Caco-2 (cell line): ENCODE measurements around the gene MCTP1. TPM values are rescaled to one million over a fixed set of nuclear protein-coding genes. Genes with fewer than 3 reads are reported as not detected.

ENCODE experiments used
- BruUV-seq: library from RNA; stranded (reverse); fragments of 400-500 nt; replicated peaks from 2 replicates; lab custom pipeline; 2021; lab: Mats Ljungman, UMichigan
- CTCF ChIA-PET: fragments of 300-600 bp; sonication (Branson Sonifier 250); formaldehyde crosslinking; loops from one replicate; lab custom pipeline; 2022; ENCODE audit warnings: antibody characterized with exemption; lab: Charles Lee
- POLR2A ChIA-PET: fragments of 300-600 bp; sonication (Branson Sonifier 250); formaldehyde crosslinking; loops from one replicate; lab custom pipeline; 2022; ENCODE audit warnings: antibody characterized with exemption; lab: Charles Lee
- DNase-seq, 2 experiments: peaks; one replicate each; pipeline versions ENCODE4 v3.0.0 to v3.0.0-alpha.2; 2020 to 2022
- H3K27me3 ChIP-seq: replicated peaks from 2 replicates; pipeline ENCODE4 v1.6.0; 2011; ENCODE audit warnings: low read length; ENCODE audit not compliant: control insufficient read depth, insufficient read depth
- H3K36me3 ChIP-seq: 2 replicates; pipeline ENCODE4 v1.5.1; 2011; ENCODE audit warnings: low read length; ENCODE audit not compliant: control insufficient read depth, insufficient read depth
- H3K4me1 ChIP-seq: fragments of 250-450 bp; sonication (Bioruptor Pico); 2 replicates; pipeline ENCODE4 v1.5.1; 2020; ENCODE audit warnings: mild to moderate bottlenecking
- H3K4me3 ChIP-seq: 2 replicates; pipeline ENCODE4 v1.5.1; 2011; ENCODE audit warnings: low read depth, mild to moderate bottlenecking, control low read depth, low read length
- H3K9me3 ChIP-seq: fragments of 250-450 bp; sonication (Bioruptor Pico); 2 replicates; pipeline ENCODE4 v1.5.1; 2020; ENCODE audit warnings: mild to moderate bottlenecking, moderate library complexity
- H3K27ac Mint-ChIP-seq: one replicate; pipeline ENCODE4 v1.8.0; 2022; ENCODE audit warnings: mixed read lengths; ENCODE audit not compliant: unreplicated experiment
- H3K27me3 Mint-ChIP-seq: one replicate; pipeline ENCODE4 v1.8.0; 2022; ENCODE audit warnings: mixed read lengths; ENCODE audit not compliant: insufficient read depth, unreplicated experiment
- H3K36me3 Mint-ChIP-seq: one replicate; pipeline ENCODE4 v1.8.0; 2022; ENCODE audit warnings: mild to moderate bottlenecking, mixed read lengths; ENCODE audit not compliant: insufficient read depth, unreplicated experiment
- H3K4me1 Mint-ChIP-seq: one replicate; pipeline ENCODE4 v1.8.0; 2022; ENCODE audit warnings: low read depth, mixed read lengths; ENCODE audit not compliant: unreplicated experiment
- H3K4me3 Mint-ChIP-seq: one replicate; pipeline ENCODE4 v1.8.0; 2022; ENCODE audit warnings: mild to moderate bottlenecking, moderate library complexity, mixed read lengths; ENCODE audit not compliant: unreplicated experiment
- H3K9me3 Mint-ChIP-seq: one replicate; pipeline ENCODE4 v1.8.0; 2022; ENCODE audit warnings: mixed read lengths; ENCODE audit not compliant: unreplicated experiment
- intact Hi-C: fragments of 100-400 bp; cut with micrococcal nuclease; formaldehyde crosslinking; loops from one replicate; pipeline ENCODE4 v1.10.0; 2022; ENCODE audit not compliant: unreplicated experiment
- total RNA-seq: library from RNA; stranded (reverse); gene quantifications from 2 replicates; pipeline ENCODE4 v1.2.3, GENCODE V29; 2022
- TF ChIP-seq, protein P1 (sequence below), 2 experiments: fragments of 200-600 bp in 1 of 2; IDR thresholded peaks; 1 replicate in 1 of 2; 2 replicates in 1 of 2; pipeline versions ENCODE4 v1.5.1 to v1.8.0; 2011 to 2022; ENCODE audit warnings: antibody characterized with exemption in 1 of 2, control low read depth in 1 of 2, inconsistent platforms in 1 of 2, low read depth in 1 of 2, low read length in 1 of 2, mild to moderate bottlenecking in 1 of 2, moderate library complexity in 1 of 2; ENCODE audit not compliant: insufficient read depth in 1 of 2, severe bottlenecking in 1 of 2, unreplicated experiment in 1 of 2

The MCTP1 gene
- total RNA-seq, 1 experiment from 2014 or later, result 3.2 TPM

DNA sequence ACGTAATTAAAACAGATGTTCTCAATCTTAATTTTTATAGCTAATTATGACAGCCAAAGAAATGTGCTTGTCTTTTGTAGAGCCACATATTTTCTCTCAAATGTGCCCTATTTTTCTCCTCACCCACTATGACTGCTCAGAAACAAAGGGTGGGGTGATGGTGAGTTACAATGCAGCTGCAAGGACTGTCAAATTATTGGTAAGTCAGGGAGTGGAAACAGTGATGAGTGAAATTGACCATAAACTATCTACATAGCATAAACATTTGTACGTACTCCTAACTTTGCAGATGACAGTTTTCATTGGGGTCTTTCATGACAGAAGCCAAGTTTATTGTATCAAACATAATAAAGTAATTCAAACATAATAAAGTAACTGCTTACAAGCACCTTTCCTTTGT, 215.9 kb downstream of the MCTP1 start:
- H3K27me3 Mint-ChIP-seq, result no peaks in the 10 kb centered on the region
- TF ChIP-seq, protein P1, sequence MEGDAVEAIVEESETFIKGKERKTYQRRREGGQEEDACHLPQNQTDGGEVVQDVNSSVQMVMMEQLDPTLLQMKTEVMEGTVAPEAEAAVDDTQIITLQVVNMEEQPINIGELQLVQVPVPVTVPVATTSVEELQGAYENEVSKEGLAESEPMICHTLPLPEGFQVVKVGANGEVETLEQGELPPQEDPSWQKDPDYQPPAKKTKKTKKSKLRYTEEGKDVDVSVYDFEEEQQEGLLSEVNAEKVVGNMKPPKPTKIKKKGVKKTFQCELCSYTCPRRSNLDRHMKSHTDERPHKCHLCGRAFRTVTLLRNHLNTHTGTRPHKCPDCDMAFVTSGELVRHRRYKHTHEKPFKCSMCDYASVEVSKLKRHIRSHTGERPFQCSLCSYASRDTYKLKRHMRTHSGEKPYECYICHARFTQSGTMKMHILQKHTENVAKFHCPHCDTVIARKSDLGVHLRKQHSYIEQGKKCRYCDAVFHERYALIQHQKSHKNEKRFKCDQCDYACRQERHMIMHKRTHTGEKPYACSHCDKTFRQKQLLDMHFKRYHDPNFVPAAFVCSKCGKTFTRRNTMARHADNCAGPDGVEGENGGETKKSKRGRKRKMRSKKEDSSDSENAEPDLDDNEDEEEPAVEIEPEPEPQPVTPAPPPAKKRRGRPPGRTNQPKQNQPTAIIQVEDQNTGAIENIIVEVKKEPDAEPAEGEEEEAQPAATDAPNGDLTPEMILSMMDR (IDR thresholded peaks at IDR 0.05; ENCODE audit: insufficient read depth in 1 of 2, low read depth in 1 of 2, low read length in 1 of 2, severe bottlenecking in 1 of 2, unreplicated experiment in 1 of 2), result no peak
- no peak for DNase-seq
- H3K9me3 Mint-ChIP-seq, result no peaks in the 10 kb centered on the region
- BruUV-seq, result no TSS peak
- ChIA-PET POLR2A (interaction anchor here (0.6 kb wide), 1 partner anchor 743 kb away, joined by 5 read pairs; no protein-coding TSS in a partner anchor), CTCF (no interaction called here)
- Histone ChIP-seq H3K9me3 (no peaks in the 10 kb centered on the region), H3K27me3 (peaks cover 2% of the 10 kb centered on the region; the same call in 1 of the 2 replicates), H3K4me3 (no peak overlapping the region), H3K4me1 (no peaks in the 10 kb centered on the region), H3K36me3 (no peaks in the 10 kb centered on the region)
- no peaks in the 10 kb centered on the region for H3K36me3 Mint-ChIP-seq
- no peak overlapping the region for H3K27ac Mint-ChIP-seq
- no peak overlapping the region for H3K4me3 Mint-ChIP-seq
- intact Hi-C loops, result no loop called here
- no peaks in the 10 kb centered on the region for H3K4me1 Mint-ChIP-seq

DNA sequence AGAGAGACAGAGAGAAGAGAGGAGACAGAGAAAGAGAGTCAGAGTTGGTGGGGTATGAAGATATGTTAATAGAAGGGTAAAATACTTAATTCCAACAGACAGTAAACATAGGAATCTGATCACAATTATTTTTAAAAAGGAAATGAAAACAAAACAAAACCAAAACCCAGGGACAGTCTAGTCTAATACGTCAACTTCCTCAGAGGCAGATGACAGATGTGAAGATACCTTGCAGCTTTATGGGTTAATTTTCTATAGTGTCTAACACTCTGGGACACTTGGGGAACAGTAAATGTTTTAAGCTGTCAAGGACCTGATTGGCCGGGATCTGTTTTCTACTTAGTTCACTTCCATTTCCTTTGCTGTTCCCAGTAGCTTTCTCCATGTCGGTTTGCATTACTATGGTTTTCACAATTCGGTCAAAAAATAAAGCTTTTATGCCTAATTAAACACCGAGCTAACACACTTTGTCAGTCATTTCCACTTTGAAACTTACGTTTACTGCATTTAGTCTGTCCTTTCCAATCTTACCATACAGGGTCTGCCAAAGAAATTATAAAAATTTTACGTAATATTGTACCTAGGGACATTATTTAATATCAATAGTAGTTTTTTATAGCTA, 216.5 kb downstream of the MCTP1 start:
- Histone ChIP-seq H3K27me3 (peaks cover 2% of the 10 kb centered on the region; the same call in 1 of the 2 replicates), H3K9me3 (no peaks in the 10 kb centered on the region), H3K36me3 (no peaks in the 10 kb centered on the region), H3K4me3 (no peak overlapping the region), H3K4me1 (no peaks in the 10 kb centered on the region)
- H3K27ac Mint-ChIP-seq, result no peak overlapping the region
- TF ChIP-seq, protein P1 (IDR thresholded peaks at IDR 0.05; ENCODE audit: insufficient read depth in 1 of 2, low read depth in 1 of 2, low read length in 1 of 2, severe bottlenecking in 1 of 2, unreplicated experiment in 1 of 2), result no peak
- no TSS peak for BruUV-seq
- no peaks in the 10 kb centered on the region for H3K9me3 Mint-ChIP-seq
- CTCF ChIA-PET, result no interaction called here
- no peak for DNase-seq
- no peaks in the 10 kb centered on the region for H3K36me3 Mint-ChIP-seq
- no peaks in the 10 kb centered on the region for H3K27me3 Mint-ChIP-seq
- no peak overlapping the region for H3K4me3 Mint-ChIP-seq
- POLR2A ChIA-PET, result interaction anchor here (0.6 kb wide), 1 partner anchor 742 kb away, joined by 5 read pairs; no protein-coding TSS in a partner anchor
- intact Hi-C loops, result no loop called here
- no peaks in the 10 kb centered on the region for H3K4me1 Mint-ChIP-seq

DNA sequence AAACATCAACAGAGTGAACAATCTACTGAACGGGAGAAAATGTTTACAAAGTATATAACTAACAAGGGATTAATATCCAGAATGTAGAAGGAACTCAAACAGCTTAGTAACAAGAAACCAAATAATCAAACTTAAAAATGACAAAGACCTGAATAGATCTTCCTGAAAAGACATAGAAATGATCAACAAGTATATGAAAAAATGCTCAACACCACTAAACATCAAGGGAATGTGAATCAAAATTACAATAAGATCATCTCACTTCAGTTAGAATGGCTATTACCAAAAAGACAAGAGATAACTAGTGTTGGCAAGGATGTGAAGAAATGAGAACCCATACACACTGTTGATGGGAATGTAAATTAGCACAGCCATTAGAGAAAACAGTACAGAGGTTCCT, 218.8 kb downstream of the MCTP1 start:
- Histone ChIP-seq H3K27me3 (peaks cover 2% of the 10 kb centered on the region; the same call in 1 of the 2 replicates), H3K36me3 (no peaks in the 10 kb centered on the region), H3K4me3 (no peak overlapping the region), H3K9me3 (no peaks in the 10 kb centered on the region), H3K4me1 (no peaks in the 10 kb centered on the region)
- no peak overlapping the region for H3K27ac Mint-ChIP-seq
- TF ChIP-seq, protein P1 (IDR thresholded peaks at IDR 0.05; ENCODE audit: insufficient read depth in 1 of 2, low read depth in 1 of 2, low read length in 1 of 2, severe bottlenecking in 1 of 2, unreplicated experiment in 1 of 2), result no peak
- no peaks in the 10 kb centered on the region for H3K4me1 Mint-ChIP-seq
- intact Hi-C loops, result no loop called here
- no peaks in the 10 kb centered on the region for H3K27me3 Mint-ChIP-seq
- DNase-seq, result no peak
- no peaks in the 10 kb centered on the region for H3K9me3 Mint-ChIP-seq
- BruUV-seq, result no TSS peak
- POLR2A ChIA-PET, result no interaction called here
- H3K4me3 Mint-ChIP-seq, result no peak overlapping the region
- CTCF ChIA-PET, result no interaction called here
- H3K36me3 Mint-ChIP-seq, result no peaks in the 10 kb centered on the region
